ENCODE measurements around the gene PSMD7. TPM values are rescaled to one million over a fixed set of nuclear protein-coding genes. Genes with fewer than 3 reads are reported as not detected.

The PSMD7 gene
- total RNA-seq, 1 donor from 2014 or later = 59.7 TPM

GRCh38 chr16:74275711-74276110, 20.9 kb upstream of the PSMD7 start:
- intact Hi-C loops (cut with DNase I) = no loop called here
- Histone ChIP-seq H3K4me3 (no peak overlapping the region), H3K9me3 (no peaks in the 10 kb centered on the region), H3K27ac (no peak overlapping the region), H3K4me1 (no peaks in the 10 kb centered on the region), H3K27me3 (no peaks in the 10 kb centered on the region), H3K36me3 (no peaks in the 10 kb centered on the region)
- TF ChIP-seq CTCF (IDR thresholded peaks at IDR 0.05) = no peak
- ATAC-seq = no peak
- DNase-seq = no peak

GRCh38 chr16:74277974-74278373, 18.6 kb upstream of the PSMD7 start:
- intact Hi-C loops (cut with DNase I) = no loop called here
- ATAC-seq (no peak), DNase-seq (no peak)
- TF ChIP-seq CTCF (IDR thresholded peaks at IDR 0.05) = no peak
- no peak overlapping the region for H3K27ac ChIP-seq
- no peaks in the 10 kb centered on the region for H3K4me1 ChIP-seq
- no peaks in the 10 kb centered on the region for H3K27me3 ChIP-seq
- H3K36me3 ChIP-seq = no peaks in the 10 kb centered on the region
- H3K4me3 ChIP-seq = no peak overlapping the region
- H3K9me3 ChIP-seq = no peaks in the 10 kb centered on the region

GRCh38 chr16:74279266-74279665, 17.3 kb upstream of the PSMD7 start:
- Histone ChIP-seq H3K4me3 (no peak overlapping the region), H3K27ac (no peak overlapping the region), H3K4me1 (no peaks in the 10 kb centered on the region), H3K27me3 (no peaks in the 10 kb centered on the region), H3K9me3 (no peaks in the 10 kb centered on the region), H3K36me3 (no peaks in the 10 kb centered on the region)
- ATAC-seq = no peak
- DNase-seq = no peak
- TF ChIP-seq CTCF (IDR thresholded peaks at IDR 0.05) = no peak
- intact Hi-C loops (cut with DNase I) = no loop called here

- Histone ChIP-seq H3K27ac (no peak overlapping the region), H3K36me3 (no peaks in the 10 kb centered on the region), H3K4me3 (no peak overlapping the region), H3K27me3 (no peaks in the 10 kb centered on the region), H3K9me3 (no peaks in the 10 kb centered on the region), H3K4me1 (no peaks in the 10 kb centered on the region)
- intact Hi-C loops (cut with DNase I) = no loop called here
- no peak for TF ChIP-seq CTCF (IDR thresholded peaks at IDR 0.05)
- DNase-seq = no peak
- ATAC-seq = no peak
These were observed 16.8 kb upstream of the PSMD7 start for GRCh38 chr16:74279805-74280204.

GRCh38 chr16:74280448-74280847, 16.2 kb upstream of the PSMD7 start:
- no peak overlapping the region for H3K4me3 ChIP-seq
- ATAC-seq (no peak), DNase-seq (no peak)
- intact Hi-C loops (cut with DNase I) = no loop called here
- H3K9me3 ChIP-seq = no peaks in the 10 kb centered on the region
- no peaks in the 10 kb centered on the region for H3K36me3 ChIP-seq
- H3K27ac ChIP-seq = no peak overlapping the region
- no peaks in the 10 kb centered on the region for H3K27me3 ChIP-seq
- no peak for TF ChIP-seq CTCF (IDR thresholded peaks at IDR 0.05)
- no peaks in the 10 kb centered on the region for H3K4me1 ChIP-seq

GRCh38 chr16:74281300-74281699, 15.3 kb upstream of the PSMD7 start:
- Histone ChIP-seq H3K9me3 (no peaks in the 10 kb centered on the region), H3K4me1 (no peaks in the 10 kb centered on the region), H3K4me3 (no peak overlapping the region), H3K36me3 (no peaks in the 10 kb centered on the region), H3K27me3 (no peaks in the 10 kb centered on the region), H3K27ac (no peak overlapping the region)
- DNase-seq (no peak), ATAC-seq (no peak)
- intact Hi-C loops (cut with DNase I) = no loop called here
- no peak for TF ChIP-seq CTCF (IDR thresholded peaks at IDR 0.05)
